Activated CD8-positive, alpha-beta T cell treated with anti-CD3 and anti-CD28 coated beads for 36 hours (primary cell): ENCODE measurements around the gene TAF3. TPM values are rescaled to one million over a fixed set of nuclear protein-coding genes. Genes with fewer than 3 reads are reported as not detected.
A peak's percentile ranks its signal among the peaks of the same experiment; 100 is the strongest.

Experiments used
- ATAC-seq: fragments of 200-7000 bp; cut with Tn5 transposase; one replicate; pipeline ENCODE4 v1.10.0; 2021; ENCODE audit warnings: mild to moderate bottlenecking, moderate library complexity
- CTCF ChIA-PET: fragments of 350-600 bp; sonication (Branson Sonifier 250); formaldehyde crosslinking; loops from one replicate; lab custom pipeline; 2021; ENCODE audit warnings: antibody characterized with exemption; lab: Charles Lee
- POLR2A ChIA-PET: fragments of 350-600 bp; sonication (Branson Sonifier 250); formaldehyde crosslinking; loops from one replicate; lab custom pipeline; 2021; ENCODE audit warnings: antibody characterized with exemption; lab: Charles Lee
- DNase-seq: peaks from one replicate; pipeline ENCODE4 v3.0.0-alpha.2; 2020
- H3K27ac Mint-ChIP-seq: one replicate; pipeline ENCODE4 v1.8.0; 2021; ENCODE audit warnings: mild to moderate bottlenecking, mixed read lengths
- H3K27me3 Mint-ChIP-seq: one replicate; pipeline ENCODE4 v1.8.0; 2021; ENCODE audit warnings: mixed read lengths
- H3K36me3 Mint-ChIP-seq: one replicate; pipeline ENCODE4 v1.8.0; 2021; ENCODE audit warnings: low read depth, mixed read lengths
- H3K4me1 Mint-ChIP-seq: one replicate; pipeline ENCODE4 v1.8.0; 2021; ENCODE audit warnings: low read depth, mixed read lengths
- H3K4me3 Mint-ChIP-seq: one replicate; pipeline ENCODE4 v1.8.0; 2021; ENCODE audit warnings: mild to moderate bottlenecking, moderate library complexity, mixed read lengths
- H3K9me3 Mint-ChIP-seq: one replicate; pipeline ENCODE4 v1.8.0; 2021; ENCODE audit warnings: mixed read lengths
- CTCF ChIP-seq: fragments of 200-600 bp; IDR thresholded peaks from one replicate; pipeline ENCODE4 v1.8.0; 2022; ENCODE audit warnings: antibody characterized with exemption, mild to moderate bottlenecking
- intact Hi-C: fragments of 100-400 bp; cut with micrococcal nuclease; formaldehyde crosslinking; loops from one replicate; pipeline ENCODE4 v1.10.0; 2022
- total RNA-seq, 2 experiments: library from RNA; stranded (reverse); gene quantifications; one replicate each; pipeline ENCODE4 v1.2.3, GENCODE V29; 2021

Gene TAF3
- total RNA-seq, 2 experiments from 2014 or later = 12.5 to 12.7 TPM

- H3K27ac Mint-ChIP-seq = no peak overlapping the region
- ChIA-PET POLR2A (no interaction called here), CTCF (no interaction called here)
- no peaks in the 10 kb centered on the region for H3K4me1 Mint-ChIP-seq
- no peaks in the 10 kb centered on the region for H3K9me3 Mint-ChIP-seq
- DNase-seq (no peak), ATAC-seq (no peak)
- peaks cover 21% of the 10 kb centered on the region for H3K36me3 Mint-ChIP-seq
- no peaks in the 10 kb centered on the region for H3K27me3 Mint-ChIP-seq
- no peak overlapping the region for H3K4me3 Mint-ChIP-seq
- intact Hi-C loops = no loop called here
- TF ChIP-seq CTCF = no peak
These were observed 164.4 kb downstream of the TAF3 start for GRCh38 chr10:7982727-7983126.

- POLR2A ChIA-PET = no interaction called here
These were observed 166.0 kb downstream of the TAF3 start for GRCh38 chr10:7984325-7984724.

GRCh38 chr10:7984896-7985295 is 166.6 kb downstream of the TAF3 start:
- no peak for TF ChIP-seq CTCF
- DNase-seq (no peak), ATAC-seq (no peak)
- intact Hi-C loops = no loop called here
- Mint-ChIP-seq H3K4me1 (no peaks in the 10 kb centered on the region), H3K9me3 (no peaks in the 10 kb centered on the region), H3K4me3 (no peak overlapping the region), H3K27ac (no peak overlapping the region), H3K36me3 (peaks cover 21% of the 10 kb centered on the region), H3K27me3 (no peaks in the 10 kb centered on the region)
- POLR2A ChIA-PET = no interaction called here
- CTCF ChIA-PET = interaction anchor here (0.5 to 2.1 kb wide), 2 partner anchors 12 to 205 kb away, joined by 3 to 6 read pairs; no protein-coding TSS in a partner anchor

More at GRCh38 chr10:7984325-7984724, 166.0 kb downstream of the TAF3 start:
- Mint-ChIP-seq H3K4me3 (no peak overlapping the region), H3K36me3 (peaks cover 22% of the 10 kb centered on the region), H3K9me3 (no peaks in the 10 kb centered on the region), H3K27me3 (no peaks in the 10 kb centered on the region), H3K27ac (no peak overlapping the region), H3K4me1 (no peaks in the 10 kb centered on the region)
- DNase-seq (no peak), ATAC-seq (no peak)
- intact Hi-C loops = no loop called here
- TF ChIP-seq CTCF = no peak
- CTCF ChIA-PET = interaction anchor here (2.1 kb wide), 1 partner anchor 11 kb away, joined by 6 read pairs; no protein-coding TSS in a partner anchor

- ATAC-seq = no peak
- H3K27ac Mint-ChIP-seq = no peak overlapping the region
- no peaks in the 10 kb centered on the region for H3K4me1 Mint-ChIP-seq
- peaks cover 20% of the 10 kb centered on the region for H3K36me3 Mint-ChIP-seq
- POLR2A ChIA-PET = interaction anchor here (0.9 kb wide), 1 partner anchor 22 kb away, joined by 3 read pairs; no protein-coding TSS in a partner anchor
- H3K27me3 Mint-ChIP-seq = no peaks in the 10 kb centered on the region
- no peak for DNase-seq
- no peaks in the 10 kb centered on the region for H3K9me3 Mint-ChIP-seq
- CTCF ChIA-PET = no interaction called here
- TF ChIP-seq CTCF = no peak
- no peak overlapping the region for H3K4me3 Mint-ChIP-seq
- intact Hi-C loops = no loop called here
These were observed 168.5 kb downstream of the TAF3 start for GRCh38 chr10:7986851-7987250.

GRCh38 chr10:7988989-7989388 is 170.7 kb downstream of the TAF3 start:
- no peak overlapping the region for H3K4me3 Mint-ChIP-seq
- peak; percentile 4 for DNase-seq

More at GRCh38 chr10:7988989-7989388, 170.7 kb downstream of the TAF3 start:
- CTCF ChIA-PET = no interaction called here
- no peaks in the 10 kb centered on the region for H3K4me1 Mint-ChIP-seq
- POLR2A ChIA-PET = no interaction called here
- H3K9me3 Mint-ChIP-seq = no peaks in the 10 kb centered on the region
- intact Hi-C loops = no loop called here
- no peak overlapping the region for H3K27ac Mint-ChIP-seq
- H3K27me3 Mint-ChIP-seq = no peaks in the 10 kb centered on the region
- ATAC-seq = no peak
- H3K36me3 Mint-ChIP-seq = peaks cover 22% of the 10 kb centered on the region
- TF ChIP-seq CTCF = no peak
